HG03558 (cell line): Measurements from ENCODE around the gene SSX4B.
"Not testable (repeated sequence)": the region's sequence is repeated elsewhere in the genome, so short reads cannot be mapped to it uniquely, and the experiment has no call there.

ENCODE experiments used
- ATAC-seq: cut with Tn5 transposase; IDR thresholded peaks from one replicate; pipeline ENCODE4 v1.9.1; 2021; ENCODE audit warnings: moderate number of reproducible peaks; ENCODE audit not compliant: unreplicated experiment; ENCODE audit errors: extremely low read depth

SSX4B gene, protein sequence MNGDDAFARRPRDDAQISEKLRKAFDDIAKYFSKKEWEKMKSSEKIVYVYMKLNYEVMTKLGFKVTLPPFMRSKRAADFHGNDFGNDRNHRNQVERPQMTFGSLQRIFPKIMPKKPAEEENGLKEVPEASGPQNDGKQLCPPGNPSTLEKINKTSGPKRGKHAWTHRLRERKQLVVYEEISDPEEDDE

GRCh38 chrX:48411860-48412259 lies at the start of gene SSX4B:
SSX4B (minus strand) TSS chrX:48411960; CDS start chrX:48411372, 588 bp downstream.
- ATAC-seq, result not testable (repeated sequence)

DNA sequence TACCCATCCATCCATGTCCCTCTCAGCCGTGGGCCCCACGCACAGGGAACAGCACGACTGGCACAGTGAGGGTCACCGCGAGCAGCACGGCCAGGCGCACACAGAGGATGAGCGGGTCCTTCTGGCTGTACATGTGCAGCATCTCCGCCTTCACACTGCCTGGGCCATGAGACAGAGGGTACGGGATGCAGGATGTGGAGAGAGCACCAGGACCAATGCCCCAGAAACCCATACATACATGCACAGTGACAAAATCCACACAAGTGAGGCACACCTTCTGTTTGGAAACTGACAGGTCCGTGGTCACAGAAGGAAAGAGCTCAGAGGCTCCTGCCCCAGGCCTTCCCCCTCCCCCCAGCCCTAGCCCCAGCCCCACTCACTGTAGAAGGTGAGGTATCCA lies 48.8 kb upstream of the SSX4B start:
- no peak for ATAC-seq

DNA sequence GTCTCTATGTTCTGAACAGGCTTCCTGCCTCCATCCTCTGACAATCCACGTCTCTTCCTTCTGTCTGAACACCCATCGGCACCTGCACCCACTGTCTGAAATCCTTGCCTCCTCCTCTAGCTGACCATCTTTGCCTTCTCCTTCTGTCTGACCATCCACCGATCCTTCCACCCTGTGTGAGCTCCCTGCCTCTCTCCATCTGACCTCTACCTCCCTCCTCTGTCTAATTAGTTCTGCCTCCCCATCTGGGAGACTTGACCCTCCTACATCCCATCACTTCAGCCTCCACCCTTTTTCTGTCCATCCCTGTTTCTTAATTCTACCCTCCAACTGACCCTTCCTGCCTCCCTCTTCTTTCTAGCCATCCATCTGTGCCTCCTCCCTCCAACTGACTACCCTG lies 48.3 kb upstream of the SSX4B start:
- no peak for ATAC-seq

- ATAC-seq, result no peak
These were observed 47.7 kb upstream of the SSX4B start for GRCh38 chrX:48459483-48459882.

DNA sequence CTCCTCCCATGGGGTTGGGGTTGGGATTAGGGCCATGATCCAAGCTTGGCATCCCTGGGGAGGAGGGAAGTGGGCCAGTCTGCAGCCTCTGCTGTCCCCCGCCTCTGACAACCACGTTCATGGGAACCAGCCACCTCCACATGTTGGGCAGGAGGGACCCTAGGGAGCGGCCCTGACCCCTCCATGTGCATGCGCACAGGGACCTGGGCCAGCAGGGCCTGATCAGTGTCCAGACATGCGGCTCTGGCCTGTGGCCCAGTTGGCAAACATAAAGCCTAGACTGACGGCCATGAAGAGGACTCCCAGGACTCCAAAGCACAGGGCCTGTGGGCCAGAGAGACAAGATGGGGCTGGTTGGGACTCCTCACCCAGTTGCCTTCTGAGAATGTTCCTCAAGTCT lies 47.0 kb upstream of the SSX4B start:
- ATAC-seq, result no peak

DNA sequence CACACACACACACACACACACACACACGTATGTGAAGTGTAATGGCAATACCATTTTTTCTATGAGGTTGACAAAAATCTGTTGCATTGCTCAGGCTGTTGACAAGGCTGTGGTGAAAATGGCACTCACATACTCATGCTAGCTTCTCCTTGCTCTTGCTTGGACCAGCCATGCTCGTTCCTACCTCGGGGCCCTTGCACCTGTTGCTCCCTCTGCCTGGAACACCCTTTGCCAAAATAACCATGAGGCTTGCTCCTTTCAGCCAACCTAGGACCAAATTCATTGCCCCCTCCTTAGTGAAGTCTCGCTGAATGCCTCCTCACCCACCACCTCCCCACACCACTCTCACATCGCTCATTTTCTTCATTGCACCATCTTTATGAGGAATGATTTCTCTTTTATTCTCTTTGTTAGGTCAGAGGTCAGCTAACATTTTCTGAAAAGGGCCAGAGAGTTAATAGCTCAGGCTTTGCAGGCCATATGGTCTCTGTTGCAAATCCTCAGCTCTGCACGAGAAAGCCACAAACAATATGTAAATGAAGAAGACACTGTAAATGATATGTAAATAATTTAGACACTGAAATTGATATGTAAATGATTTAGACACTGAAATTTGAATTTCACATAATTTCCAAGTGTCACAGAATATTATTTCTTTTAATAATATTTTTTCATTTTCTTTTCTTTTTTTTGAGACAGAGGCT lies 45.0 kb upstream of the SSX4B start:
- no peak for ATAC-seq

GRCh38 chrX:48451708-48452107 lies 39.9 kb upstream of the SSX4B start:
- ATAC-seq, result no peak

GRCh38 chrX:48450076-48450475 lies 38.3 kb upstream of the SSX4B start:
- no peak for ATAC-seq

DNA sequence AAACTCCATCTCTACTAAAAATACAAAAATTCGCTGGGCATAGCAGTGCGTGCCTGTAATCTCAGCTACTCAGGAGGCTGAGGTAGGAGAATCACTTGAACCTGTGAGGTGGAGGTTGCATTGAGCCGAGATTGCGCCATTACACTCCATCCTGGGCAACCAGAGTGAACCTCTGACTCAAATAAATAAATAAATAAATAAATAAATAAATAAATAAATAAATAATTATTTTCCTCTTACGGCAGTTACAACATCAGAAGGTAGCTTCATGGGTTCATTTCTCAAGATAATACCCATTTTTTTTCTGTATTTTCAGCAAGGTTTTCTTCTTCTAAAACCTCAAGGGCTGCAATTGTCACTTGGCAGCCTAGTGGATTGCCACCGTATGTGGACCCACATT lies 35.4 kb upstream of the SSX4B start:
- ATAC-seq, result not testable (repeated sequence)

DNA sequence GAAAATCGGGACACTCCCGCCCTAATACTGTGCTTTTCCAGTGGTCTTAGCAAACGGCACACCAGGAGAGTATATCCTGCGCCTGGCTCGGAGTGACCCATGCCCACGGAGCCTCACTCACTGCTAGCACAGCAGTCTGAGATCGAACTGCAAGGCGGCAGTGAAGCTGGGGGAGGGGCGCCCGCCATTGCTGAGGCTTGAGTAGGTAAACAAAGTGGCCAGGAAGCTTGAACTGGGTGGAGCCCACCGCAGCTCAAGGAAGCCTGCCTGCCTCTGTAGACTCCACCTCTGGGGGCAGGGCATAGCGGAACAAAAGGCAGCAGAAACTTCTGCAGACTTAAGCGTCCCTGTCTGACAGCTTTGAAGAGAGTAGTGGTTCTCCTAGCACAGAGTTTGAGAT lies 22.0 kb upstream of the SSX4B start:
- not testable (repeated sequence) for ATAC-seq

DNA sequence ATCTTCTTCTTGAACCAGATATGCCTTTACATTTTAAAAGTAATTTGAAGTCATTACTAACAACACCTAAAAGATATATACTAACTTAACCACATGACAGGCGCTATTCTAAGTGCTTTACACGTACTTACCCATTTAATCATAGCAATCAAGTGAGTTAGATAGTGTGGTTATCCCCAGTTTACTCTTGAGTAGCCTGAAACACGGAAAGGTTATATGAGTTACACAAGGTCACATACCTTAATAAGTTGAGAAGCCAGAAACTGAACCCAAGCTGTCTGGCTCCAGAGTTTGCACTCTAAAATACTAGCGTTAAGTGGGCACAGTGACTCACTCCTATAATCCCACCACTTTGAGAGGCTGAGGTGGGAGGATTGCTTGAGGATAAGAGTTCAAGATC lies 18.4 kb upstream of the SSX4B start:
- ATAC-seq, result not testable (repeated sequence)

GRCh38 chrX:48429606-48430005 lies 17.8 kb upstream of the SSX4B start:
- not testable (repeated sequence) for ATAC-seq

- ATAC-seq, result not testable (repeated sequence)
These were observed 15.4 kb upstream of the SSX4B start for GRCh38 chrX:48427027-48427716.

DNA sequence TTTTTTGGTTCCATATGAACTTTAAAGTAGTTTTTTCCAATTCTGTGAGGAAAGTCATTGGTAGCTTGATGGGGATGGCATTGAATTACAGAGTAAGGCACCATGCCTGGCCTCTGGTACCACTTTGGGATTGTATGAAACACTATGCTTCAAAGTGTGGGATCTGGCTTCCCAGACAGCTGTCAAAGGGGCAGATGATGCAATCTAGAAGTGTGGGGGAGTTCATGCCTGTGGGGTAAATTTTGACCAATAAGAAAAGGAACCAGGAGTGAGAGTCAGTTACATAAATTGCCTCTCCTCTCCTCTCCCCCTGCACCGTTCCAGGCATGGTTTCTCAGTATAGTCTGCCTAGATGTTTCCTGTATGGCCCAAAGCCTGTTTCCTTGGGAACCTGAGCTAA lies 13.9 kb downstream of the SSX4B start:
- not testable (repeated sequence) for ATAC-seq

GRCh38 chrX:48396931-48397330 lies 14.8 kb downstream of the SSX4B start:
- ATAC-seq, result not testable (repeated sequence)

DNA sequence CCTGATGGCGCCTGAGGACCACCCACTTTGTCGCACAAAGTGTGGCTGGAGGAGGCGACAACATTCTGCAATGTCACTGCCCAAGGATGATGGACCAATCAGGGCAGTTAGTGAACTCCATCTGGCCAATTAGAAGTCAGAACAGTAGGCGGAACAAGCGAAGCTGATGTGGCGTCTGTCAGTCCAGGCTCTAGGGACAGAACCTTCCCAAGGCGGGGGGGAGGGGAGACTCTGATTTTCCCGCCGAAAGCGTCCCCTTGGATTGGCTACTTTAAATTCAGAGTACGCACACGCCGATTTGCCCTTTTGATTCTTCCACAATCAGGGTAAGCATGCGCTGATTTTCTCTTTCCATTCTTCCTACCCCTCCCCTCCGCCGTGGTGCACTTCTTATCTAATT lies 28.5 kb downstream of the SSX4B start, which contains the start of gene SSX4:
SSX4 (plus strand) TSS at position 301 of the 400 bp plus-strand sequence. CDS start 515 bp downstream, outside the sequence.
- ATAC-seq, result not testable (repeated sequence)

- ATAC-seq, result not testable (repeated sequence)
These were observed 41.4 kb downstream of the SSX4B start for GRCh38 chrX:48370408-48370807.

- ATAC-seq, result not testable (repeated sequence)
These were observed 43.9 kb downstream of the SSX4B start for GRCh38 chrX:48367717-48368408.

DNA sequence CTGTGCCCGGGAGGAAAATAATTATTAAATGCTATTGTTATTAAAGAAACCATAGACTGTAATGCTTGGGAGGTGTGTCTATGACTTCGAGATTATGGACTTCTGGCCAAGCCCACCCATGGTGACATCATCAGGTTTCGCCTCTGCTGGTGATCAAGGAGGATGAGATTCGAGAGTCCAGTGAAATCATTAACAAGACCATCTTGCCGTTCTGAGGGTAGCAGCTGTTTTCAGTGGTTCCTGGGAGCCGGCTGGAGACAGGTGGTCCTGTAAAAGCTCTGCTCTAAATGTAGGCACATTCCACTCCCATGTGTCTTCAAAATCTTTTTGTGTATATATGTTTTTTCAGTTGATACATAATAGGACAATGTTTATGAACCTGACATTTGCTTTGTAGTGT lies 52.5 kb downstream of the SSX4B start:
- not testable (repeated sequence) for ATAC-seq

- ATAC-seq, result no peak
These were observed 54.1 kb downstream of the SSX4B start for GRCh38 chrX:48357681-48358080.
